ENCODE measurements around the gene NT5M.

Gene NT5M

DNA sequence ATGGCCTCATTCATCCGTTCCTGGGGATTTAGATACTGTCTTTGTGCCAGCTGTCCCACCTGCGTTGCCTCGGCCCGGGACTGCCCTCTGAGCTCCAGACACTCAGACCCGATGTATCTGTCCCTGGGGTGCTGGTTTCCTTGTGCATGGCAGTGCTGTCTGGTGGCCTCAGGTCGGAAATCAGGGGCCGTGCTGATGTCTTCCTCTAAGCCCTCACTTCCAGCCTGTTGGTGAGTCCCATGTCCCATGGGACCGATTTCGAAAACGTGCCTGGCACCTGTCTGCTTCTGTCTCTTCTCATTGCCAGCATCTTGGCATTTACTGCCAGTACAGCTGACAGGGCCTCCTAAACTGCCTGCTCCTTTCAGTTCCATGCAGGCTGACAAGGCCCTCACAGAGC, 22.1 kb downstream of the NT5M start:
- H3K4me3 ChIP-seq (ENCODE audit: low read depth, low read length): no peak overlapping the region
- TF ChIP-seq, protein P1, sequence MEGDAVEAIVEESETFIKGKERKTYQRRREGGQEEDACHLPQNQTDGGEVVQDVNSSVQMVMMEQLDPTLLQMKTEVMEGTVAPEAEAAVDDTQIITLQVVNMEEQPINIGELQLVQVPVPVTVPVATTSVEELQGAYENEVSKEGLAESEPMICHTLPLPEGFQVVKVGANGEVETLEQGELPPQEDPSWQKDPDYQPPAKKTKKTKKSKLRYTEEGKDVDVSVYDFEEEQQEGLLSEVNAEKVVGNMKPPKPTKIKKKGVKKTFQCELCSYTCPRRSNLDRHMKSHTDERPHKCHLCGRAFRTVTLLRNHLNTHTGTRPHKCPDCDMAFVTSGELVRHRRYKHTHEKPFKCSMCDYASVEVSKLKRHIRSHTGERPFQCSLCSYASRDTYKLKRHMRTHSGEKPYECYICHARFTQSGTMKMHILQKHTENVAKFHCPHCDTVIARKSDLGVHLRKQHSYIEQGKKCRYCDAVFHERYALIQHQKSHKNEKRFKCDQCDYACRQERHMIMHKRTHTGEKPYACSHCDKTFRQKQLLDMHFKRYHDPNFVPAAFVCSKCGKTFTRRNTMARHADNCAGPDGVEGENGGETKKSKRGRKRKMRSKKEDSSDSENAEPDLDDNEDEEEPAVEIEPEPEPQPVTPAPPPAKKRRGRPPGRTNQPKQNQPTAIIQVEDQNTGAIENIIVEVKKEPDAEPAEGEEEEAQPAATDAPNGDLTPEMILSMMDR (IDR thresholded peaks at IDR 0.05; ENCODE audit: insufficient read depth, low read depth, low read length, missing control alignments): no peak
- DNase-seq (ENCODE audit: low read depth): no peak

DNA sequence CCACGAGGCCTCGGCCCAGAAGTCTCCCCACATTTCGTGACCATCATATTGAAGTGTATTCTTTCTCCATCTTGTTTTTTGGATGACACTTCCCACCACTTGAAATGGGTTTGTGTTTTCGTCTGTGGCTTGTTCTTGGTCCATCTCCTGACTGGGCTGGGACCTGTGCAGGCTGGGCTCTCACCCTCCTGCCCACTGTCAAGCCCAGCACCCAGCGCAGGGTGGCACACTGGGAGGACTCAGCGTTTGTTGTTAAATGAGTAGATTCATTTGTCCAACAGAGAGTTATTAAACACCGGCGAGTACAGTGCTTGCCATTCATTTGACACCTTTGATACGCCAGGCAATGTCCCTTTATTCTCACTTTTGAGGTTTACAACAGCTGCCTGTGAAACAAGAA, 22.6 kb downstream of the NT5M start:
- no peak for DNase-seq (ENCODE audit: low read depth)
- TF ChIP-seq, protein P1 (IDR thresholded peaks at IDR 0.05; ENCODE audit: insufficient read depth, low read depth, low read length, missing control alignments): no peak

DNA sequence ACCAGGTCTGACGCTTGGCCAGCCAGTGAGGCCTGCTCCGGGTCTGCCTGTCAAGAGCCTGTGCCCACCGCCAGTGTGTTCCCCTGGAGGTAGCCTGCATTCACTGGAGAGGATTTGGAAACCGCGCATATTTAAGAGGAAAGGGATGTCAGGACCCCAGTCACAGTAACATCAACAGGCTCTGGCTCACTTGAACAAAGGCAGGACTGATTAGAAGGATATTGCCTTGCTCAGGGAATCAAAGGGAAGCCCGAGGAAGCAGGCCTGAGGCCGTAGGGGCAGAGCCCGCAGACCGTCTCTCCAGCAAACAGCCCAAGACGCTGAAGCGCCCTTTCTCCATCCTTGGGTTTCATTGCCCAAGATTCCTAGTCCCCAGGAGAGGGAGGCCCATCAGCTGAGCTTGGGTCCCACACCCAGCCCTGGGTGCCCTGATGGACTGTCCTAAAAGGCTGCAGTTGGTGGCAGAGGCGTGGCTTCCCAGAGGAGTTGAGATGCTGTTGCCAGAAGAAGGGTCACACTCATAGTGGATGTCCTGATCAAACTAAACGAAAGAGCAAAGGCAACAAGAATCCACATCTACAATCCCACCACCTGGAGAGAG, 23.2 kb downstream of the NT5M start:
- no peak for DNase-seq (ENCODE audit: low read depth)
- TF ChIP-seq, protein P1 (IDR thresholded peaks at IDR 0.05; ENCODE audit: insufficient read depth, low read depth, low read length, missing control alignments): no peak
- no peak overlapping the region for H3K4me3 ChIP-seq (ENCODE audit: low read depth, low read length)

More for the DNA sequence above, 22.6 kb downstream of the NT5M start:
- no peak overlapping the region for H3K4me3 ChIP-seq (ENCODE audit: low read depth, low read length)

DNA sequence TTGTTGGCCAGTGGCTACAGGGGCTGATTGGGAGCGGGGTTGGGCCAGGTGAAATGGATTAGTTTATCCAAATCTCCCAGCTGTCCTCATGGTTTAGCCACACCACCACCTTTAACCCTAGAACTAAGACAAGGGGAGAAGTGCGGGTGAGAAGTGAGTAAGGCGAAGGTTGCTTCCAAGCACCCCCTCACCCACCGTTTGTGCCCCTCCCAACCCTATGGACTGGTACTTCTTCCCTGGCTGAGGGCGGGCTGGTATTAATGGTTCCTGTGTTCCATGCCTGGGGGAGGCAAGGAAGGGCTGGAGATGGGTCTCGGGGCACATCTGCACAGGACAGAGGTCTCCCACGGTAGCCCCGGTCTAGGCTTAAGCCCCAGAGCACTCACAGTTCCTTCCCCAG, 25.1 kb downstream of the NT5M start:
- DNase-seq (ENCODE audit: low read depth): no peak
- TF ChIP-seq, protein P1 (IDR thresholded peaks at IDR 0.05; ENCODE audit: insufficient read depth, low read depth, low read length, missing control alignments): no peak
- no peak overlapping the region for H3K4me3 ChIP-seq (ENCODE audit: low read depth, low read length)

DNA sequence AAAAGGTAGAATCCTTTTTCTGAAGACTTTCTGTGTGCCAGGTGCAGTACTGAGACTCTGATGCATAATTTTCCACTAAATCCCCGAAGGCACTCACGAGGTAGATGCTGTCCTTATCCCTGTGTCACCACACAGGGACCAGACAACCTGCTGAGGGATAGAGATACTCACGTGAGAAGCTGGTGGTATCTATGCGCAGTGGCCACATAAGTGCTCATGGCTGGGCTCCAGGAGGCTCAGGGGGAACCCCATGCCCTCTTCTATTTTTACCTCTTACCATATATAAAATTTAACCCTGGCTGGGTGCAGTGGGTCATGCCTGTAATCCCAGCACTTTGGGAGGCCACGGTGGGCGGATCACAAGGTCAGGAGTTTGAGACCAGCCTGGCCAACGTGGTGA, 38.3 kb downstream of the NT5M start:
- no peak overlapping the region for H3K4me3 ChIP-seq (ENCODE audit: low read depth, low read length)
- DNase-seq (ENCODE audit: low read depth): no peak
- TF ChIP-seq, protein P1 (IDR thresholded peaks at IDR 0.05; ENCODE audit: insufficient read depth, low read depth, low read length, missing control alignments): no peak

DNA sequence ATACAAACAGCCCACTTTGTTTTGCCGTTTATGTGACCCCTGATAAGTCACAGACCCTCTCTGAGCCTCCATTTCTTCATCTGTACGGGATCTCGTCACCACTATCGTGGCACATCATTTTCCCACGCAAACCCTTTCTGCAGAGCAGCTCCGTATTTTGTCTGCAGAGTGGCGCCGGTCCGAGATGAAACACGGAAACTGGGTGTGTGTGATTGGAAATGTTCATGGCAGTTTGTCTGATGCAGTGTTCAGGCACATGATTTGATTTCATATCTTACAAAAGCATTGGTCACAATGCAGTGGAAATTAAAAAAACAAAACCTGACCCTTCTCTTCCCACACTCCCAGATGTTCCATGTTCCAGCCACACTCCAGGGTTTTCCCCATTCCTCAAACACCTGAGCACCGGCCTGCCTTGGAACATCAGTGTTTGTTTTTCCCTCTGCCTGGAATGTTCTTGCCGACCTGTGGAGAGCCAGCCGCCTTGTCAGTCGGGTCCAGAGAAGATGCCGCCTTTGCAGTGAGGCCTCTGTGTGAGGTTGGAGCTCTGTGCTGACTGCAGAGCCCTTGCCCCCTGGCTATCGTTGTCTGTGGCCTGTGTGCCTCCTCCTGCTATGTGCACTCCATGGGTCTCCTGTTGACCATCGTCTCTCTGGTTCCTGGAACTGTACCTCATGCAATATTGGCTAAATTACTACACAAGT, 39.2 kb downstream of the NT5M start:
- TF ChIP-seq, protein P1 (IDR thresholded peaks at IDR 0.05; ENCODE audit: insufficient read depth, low read depth, low read length, missing control alignments): no peak
- DNase-seq (ENCODE audit: low read depth): no peak

More for the DNA sequence above, 39.2 kb downstream of the NT5M start:
- H3K4me3 ChIP-seq (ENCODE audit: low read depth, low read length): no peak overlapping the region
